Measurements from ENCODE around the gene PCDHGA4.
A peak's percentile ranks its signal among the peaks of the same experiment; 100 is the strongest.
"Not testable (repeated sequence)": the region's sequence is repeated elsewhere in the genome, so short reads cannot be mapped to it uniquely, and the experiment has no call there.

PCDHGA4 gene

GRCh38 chr5:141384471-141385267 lies 29.8 kb downstream of the PCDHGA4 start:
- DNase-seq: no peak

- DNase-seq: peak; percentile 43 to 60 (median 56)
These were observed 32.9 kb downstream of the PCDHGA4 start, which contains the start of gene PCDHGB4 for GRCh38 chr5:141387557-141388311. Gene PCDHGB4 (plus strand): TSS chr5:141387698. CDS start chr5:141387885, 187 bp downstream.

GRCh38 chr5:141388661-141389060 lies 33.8 kb downstream of the PCDHGA4 start:
- DNase-seq: no peak

GRCh38 chr5:141389153-141390042 lies 34.6 kb downstream of the PCDHGA4 start:
- no peak for DNase-seq

- DNase-seq: no peak
These were observed 37.8 kb downstream of the PCDHGA4 start, which contains the start of gene PCDHGA8 for GRCh38 chr5:141392429-141393198. Gene PCDHGA8 (plus strand): TSS chr5:141392633. CDS start chr5:141392814, 181 bp downstream.

GRCh38 chr5:141393267-141393666 lies 38.4 kb downstream of the PCDHGA4 start:
- no peak for DNase-seq

GRCh38 chr5:141394401-141395187 lies 39.8 kb downstream of the PCDHGA4 start:
- not testable (repeated sequence) for DNase-seq

- peak; percentile 53 to 75 (median 72) for DNase-seq
These were observed 43.1 kb downstream of the PCDHGA4 start, which contains the start of gene PCDHGB5 for GRCh38 chr5:141397756-141398551. Gene PCDHGB5 (plus strand): TSS chr5:141397947. CDS start chr5:141398128, 181 bp downstream.

- no peak for DNase-seq
These were observed 43.8 kb downstream of the PCDHGA4 start for GRCh38 chr5:141398608-141399007.

GRCh38 chr5:141399555-141400258 lies 44.9 kb downstream of the PCDHGA4 start:
- no peak for DNase-seq

- DNase-seq: peak; percentile 34 to 47 (median 44)
These were observed 47.9 kb downstream of the PCDHGA4 start, which contains the start of gene PCDHGA9 for GRCh38 chr5:141402553-141403243. Gene PCDHGA9 (plus strand): TSS chr5:141402778. CDS start chr5:141402953, 175 bp downstream.

GRCh38 chr5:141403387-141403786 lies 48.6 kb downstream of the PCDHGA4 start:
- DNase-seq: no peak
